ENCODE data around the gene CCDC27. TPM values are rescaled to one million over a fixed set of nuclear protein-coding genes. Genes with fewer than 3 reads are reported as not detected.
A peak's percentile ranks its signal among the peaks of the same experiment; 100 is the strongest.

The CCDC27 gene
- total RNA-seq, 1 donor from 2014 or later: 0.24 TPM

- DNase-seq (ENCODE audit: low spot score): no peak
Observed at GRCh38 chr1:3735688-3736087, 16.6 kb upstream of the CCDC27 start.

GRCh38 chr1:3736131-3736561 is 16.1 kb upstream of the CCDC27 start:
- DNase-seq (ENCODE audit: low spot score): no peak

- DNase-seq (ENCODE audit: low spot score): no peak
Observed at GRCh38 chr1:3736708-3737107, 15.5 kb upstream of the CCDC27 start.

- DNase-seq (ENCODE audit: low spot score): no peak
Observed at GRCh38 chr1:3738943-3739342, 13.3 kb upstream of the CCDC27 start.

- no peak for DNase-seq (ENCODE audit: low spot score)
Observed at GRCh38 chr1:3740042-3740441, 12.2 kb upstream of the CCDC27 start.

- no peak for DNase-seq (ENCODE audit: low spot score)
Observed at GRCh38 chr1:3740752-3741151, 11.5 kb upstream of the CCDC27 start.

- DNase-seq (ENCODE audit: low spot score): no peak
Observed at GRCh38 chr1:3741566-3742438, 10.4 kb upstream of the CCDC27 start.

- DNase-seq (ENCODE audit: low spot score): no peak
Observed at GRCh38 chr1:3742439-3743298, 9.6 kb upstream of the CCDC27 start.

GRCh38 chr1:3743421-3743820 is 8.8 kb upstream of the CCDC27 start:
- no peak for DNase-seq (ENCODE audit: low spot score)

- DNase-seq (ENCODE audit: low spot score): no peak
Observed at GRCh38 chr1:3743826-3744225, 8.4 kb upstream of the CCDC27 start.

GRCh38 chr1:3744646-3745045 is 7.6 kb upstream of the CCDC27 start:
- DNase-seq (ENCODE audit: low spot score): no peak

GRCh38 chr1:3745071-3745470 is 7.2 kb upstream of the CCDC27 start:
- no peak for DNase-seq (ENCODE audit: low spot score)

- DNase-seq (ENCODE audit: low spot score): no peak
Observed at GRCh38 chr1:3745590-3746381, 6.5 kb upstream of the CCDC27 start.

GRCh38 chr1:3746389-3746829 is 5.8 kb upstream of the CCDC27 start:
- no peak for DNase-seq (ENCODE audit: low spot score)

- peak; percentile 84 for DNase-seq (ENCODE audit: low spot score)
Observed at GRCh38 chr1:3746830-3747521, 5.3 kb upstream of the CCDC27 start.

GRCh38 chr1:3747522-3747848 is 4.8 kb upstream of the CCDC27 start:
- no peak for DNase-seq (ENCODE audit: low spot score)

- DNase-seq (ENCODE audit: low spot score): no peak
Observed at GRCh38 chr1:3747903-3748302, 4.3 kb upstream of the CCDC27 start.

- peak; percentile 57 for DNase-seq (ENCODE audit: low spot score)
Observed at GRCh38 chr1:3748316-3748900, 3.8 kb upstream of the CCDC27 start.

- no peak for DNase-seq (ENCODE audit: low spot score)
Observed at GRCh38 chr1:3749512-3749911, 2.7 kb upstream of the CCDC27 start.

- peak; percentile 65 for DNase-seq (ENCODE audit: low spot score)
Observed at GRCh38 chr1:3750741-3751140, 1.5 kb upstream of the CCDC27 start.
